Hepatic stellate cell (primary cell): ENCODE results near the gene RABIF.

Experiments used
- DNase-seq: peaks from one replicate; pipeline ENCODE4 v3.0.0; 2011; ENCODE audit warnings: low spot score

Gene RABIF

DNA sequence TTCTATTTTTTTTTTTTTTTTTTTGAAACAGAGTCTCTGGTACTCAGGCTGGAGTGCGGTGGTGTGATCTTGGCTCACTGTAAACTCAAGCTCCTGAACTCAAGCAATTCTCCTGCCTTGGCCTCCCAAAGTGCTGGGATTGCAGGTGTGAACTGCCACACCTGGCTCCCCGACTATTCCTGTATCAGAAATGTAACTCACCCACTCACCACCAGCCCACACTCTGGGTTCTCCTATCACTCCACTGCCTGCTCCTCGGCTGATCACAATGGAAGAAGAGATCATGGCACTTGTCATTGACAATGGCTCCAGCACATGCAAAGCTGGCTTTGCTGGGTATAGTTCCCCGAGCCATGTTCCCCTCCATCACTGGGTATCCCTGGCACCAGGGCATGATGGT, 15.9 kb downstream of the RABIF start:
- DNase-seq = no peak

DNA sequence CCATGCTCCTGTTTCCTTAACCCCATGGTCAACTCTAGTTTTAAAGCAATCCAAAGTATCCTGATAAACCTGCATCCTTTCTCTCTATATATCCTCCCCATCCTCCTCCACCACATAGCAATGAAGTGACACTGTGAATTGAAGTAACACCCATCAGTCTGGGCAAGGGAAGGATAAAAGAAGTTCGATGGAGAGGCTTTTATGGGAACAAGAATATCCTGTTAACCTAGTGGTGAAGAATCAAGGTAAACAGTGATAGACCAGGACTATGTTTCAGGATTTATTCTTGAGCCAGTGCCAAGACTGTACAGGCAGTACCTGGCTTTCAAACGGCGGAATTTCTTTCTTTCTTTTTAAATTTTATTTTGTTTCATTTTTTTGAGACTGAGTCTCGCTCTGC, 17.6 kb downstream of the RABIF start:
- no peak for DNase-seq

DNA sequence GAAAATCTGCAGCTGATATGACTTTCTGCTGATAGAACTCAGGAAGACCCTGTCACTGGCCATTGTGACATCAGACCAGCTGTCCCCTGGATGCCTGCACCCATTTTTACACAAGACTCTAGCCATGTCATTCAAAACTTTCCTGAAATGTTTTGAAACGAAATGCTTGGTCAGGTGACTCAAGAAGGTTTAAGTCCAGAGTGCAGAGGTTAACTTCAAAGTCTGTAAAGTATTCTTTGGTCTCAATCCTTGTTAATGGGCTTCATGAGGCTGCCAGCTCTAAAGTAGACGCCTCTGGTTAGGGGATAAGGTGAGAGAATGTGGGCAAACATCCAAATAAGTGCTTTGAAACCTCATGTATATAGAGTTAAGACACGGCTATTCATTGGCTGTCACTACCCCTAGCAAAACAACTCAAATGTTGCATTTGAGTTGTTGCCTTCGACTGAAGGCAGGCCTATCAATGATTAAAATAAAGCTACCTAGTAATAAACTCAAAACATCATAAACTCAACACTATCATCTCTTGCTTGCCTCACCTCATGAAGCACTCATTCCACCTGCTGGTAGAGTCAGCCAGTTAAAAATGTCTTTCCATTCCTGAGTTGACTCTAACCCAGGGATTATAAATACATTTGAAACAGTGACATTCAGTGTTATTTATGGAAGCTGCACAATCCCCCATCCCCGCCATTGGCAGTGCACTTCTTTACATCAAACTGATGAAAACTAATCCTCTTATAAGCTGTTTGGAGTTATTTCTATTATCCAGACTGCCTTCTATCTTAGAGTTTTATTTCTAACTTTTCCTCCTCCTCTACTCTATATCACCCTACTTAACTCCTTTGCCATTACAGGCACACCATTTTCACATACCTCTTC, 26.0 kb downstream of the RABIF start:
- no peak for DNase-seq

DNA sequence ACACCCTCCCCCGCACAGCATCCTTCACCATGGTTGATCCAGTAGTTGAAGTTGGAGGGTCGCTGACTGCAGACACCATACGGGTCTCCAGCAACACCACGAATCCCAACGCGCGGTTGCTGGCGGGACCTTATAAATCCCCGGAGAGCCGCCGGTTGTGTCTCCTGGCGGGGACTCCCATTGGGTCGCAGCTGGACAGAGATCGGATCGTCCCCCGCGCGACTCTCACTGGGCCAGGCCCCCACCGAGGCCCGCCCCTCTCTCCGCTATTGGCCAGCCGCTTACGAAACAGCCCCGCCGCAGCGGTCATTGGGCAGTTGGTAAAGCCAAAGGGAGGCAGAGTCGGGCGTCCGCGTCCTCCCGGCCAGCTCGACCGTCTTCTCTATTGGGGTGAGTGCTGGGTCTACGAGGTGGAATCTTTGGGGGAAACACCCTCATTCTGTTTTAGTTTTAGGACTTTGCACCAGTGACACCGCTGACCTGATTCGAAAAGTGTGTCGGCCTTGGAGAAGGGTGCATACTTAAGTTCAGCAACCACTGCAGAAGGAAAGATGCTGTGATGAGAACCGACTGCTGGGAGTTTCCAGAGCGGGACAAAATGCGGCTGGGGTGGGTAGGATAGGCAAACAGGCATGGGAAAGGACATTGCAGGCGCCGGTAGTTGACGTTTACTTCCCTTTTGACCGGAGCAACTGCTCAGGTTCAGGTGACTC, 27.4 kb downstream of the RABIF start:
- DNase-seq = peak; percentile 96

DNA sequence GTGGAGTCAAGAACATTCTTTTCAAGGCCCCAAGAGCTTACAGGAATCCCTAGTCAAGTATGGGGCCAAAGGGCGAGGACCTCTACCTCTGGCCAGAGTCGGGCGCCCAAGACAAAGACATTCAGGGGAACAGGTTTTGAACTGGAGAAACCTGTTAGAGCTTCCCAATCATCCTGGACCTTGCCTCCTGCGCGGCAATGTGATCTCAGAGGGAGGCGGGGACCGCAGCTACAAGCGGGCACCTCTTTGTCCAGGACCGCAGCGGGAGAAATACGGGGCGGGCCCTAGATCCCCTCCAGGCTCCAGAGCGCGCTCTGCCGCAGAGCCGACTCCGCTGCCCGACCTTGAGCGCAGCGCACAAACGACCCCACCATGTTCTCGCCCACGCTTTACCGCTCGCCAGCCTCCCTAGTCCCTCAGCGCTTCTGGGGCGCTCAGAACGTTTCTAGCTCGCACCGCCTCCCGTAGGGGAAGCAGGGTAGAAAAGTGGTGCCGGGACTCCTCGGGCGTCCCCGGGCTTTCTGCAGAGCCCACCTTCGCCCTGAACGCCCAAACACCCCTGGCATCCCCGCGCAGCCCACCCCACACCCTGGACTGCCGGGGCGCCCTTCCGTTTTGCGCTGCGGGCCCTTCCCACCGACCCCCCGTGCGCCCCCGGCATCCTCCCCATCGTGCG, 28.1 kb downstream of the RABIF start:
- DNase-seq = peak; percentile 48

DNA sequence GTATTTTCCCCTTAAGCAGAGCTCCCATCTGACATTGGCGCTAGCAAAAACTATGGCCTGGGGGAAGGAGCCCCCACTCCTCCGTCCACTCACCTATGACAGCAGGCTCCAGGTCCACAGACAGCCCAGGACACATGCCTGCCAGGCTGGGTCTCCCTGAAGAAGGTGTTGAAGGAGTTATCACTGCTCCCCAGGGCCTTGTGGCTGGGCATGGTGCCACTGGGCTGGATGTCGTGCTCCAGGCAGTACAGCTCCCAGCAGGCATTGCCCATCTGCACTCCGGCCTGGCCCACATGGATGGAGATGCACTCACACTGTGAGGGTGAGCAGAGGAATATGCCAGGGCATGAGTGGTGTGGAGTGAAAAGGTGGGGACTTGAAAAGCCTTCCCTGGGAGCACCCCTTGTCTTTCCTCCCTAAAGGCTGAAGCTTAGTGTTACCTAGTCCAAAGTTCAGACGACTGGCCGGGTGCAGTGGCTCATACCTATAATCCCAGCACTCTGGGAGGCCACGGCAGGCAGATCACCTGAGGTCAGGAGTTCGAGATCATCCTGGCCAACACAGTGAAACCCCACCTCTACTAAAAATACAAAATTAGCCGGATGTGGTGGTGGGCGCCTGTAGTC, 30.0 kb downstream of the RABIF start:
- no peak for DNase-seq

DNA sequence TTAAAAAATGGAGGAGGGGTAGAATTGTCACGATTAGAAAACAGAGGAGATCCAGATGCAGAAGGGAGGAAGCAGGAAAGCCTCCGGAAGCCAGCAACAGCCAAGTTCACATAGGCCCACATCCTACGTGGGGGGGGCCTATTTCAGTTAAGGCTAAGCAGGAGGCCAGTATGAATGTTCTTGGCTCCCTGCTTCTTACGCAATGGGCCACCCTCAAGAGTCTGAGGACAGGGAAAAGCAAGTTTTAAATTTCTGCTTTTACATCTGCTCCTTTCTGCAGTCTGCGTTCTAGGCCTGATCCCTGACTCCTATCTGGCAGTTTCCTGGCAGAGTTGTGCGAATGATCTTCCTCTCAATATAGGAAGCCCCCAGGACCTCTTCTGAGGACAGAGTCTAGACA, 30.6 kb downstream of the RABIF start:
- DNase-seq = peak; percentile 38

DNA sequence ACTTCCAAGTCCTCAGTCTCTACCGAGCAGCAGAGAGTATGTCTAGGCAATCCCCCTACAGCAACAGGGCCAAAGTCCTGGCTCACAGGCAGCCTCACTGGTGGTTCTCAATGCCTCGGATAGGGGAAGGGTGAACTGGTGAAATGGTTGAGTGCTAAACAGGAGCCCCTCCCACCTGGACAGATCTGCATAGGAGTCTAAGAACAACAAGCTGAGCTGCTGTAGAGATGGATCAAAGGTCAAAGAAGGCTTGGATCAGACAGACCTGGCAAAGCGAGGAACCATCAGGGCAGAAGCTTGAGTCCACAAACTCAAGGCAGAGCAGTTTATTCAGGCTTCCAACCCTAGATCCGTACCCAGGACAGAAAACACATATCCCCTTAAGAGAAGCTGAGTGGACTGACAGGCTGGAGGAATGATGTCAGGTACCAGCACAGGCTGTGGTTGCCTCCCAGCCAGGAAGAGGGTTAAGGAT, 31.8 kb downstream of the RABIF start:
- DNase-seq = no peak

DNA sequence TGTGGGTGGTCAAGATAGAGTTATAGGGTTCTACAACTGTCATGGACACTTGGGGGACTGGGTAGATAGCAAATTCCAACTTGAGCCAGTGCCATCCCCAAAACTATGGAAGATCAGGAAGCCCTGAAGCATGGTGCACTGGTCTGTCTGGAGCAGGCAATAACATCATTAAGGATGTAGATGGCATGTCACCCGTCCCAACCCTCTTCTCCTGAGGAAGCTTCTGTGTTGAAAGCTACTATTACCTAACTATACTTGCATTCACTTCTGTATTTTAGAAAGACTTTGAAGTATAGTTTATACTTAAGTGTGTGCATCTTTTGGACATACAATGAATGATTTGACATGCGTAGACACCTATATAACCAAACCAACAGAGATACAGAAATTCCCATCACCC, 32.9 kb downstream of the RABIF start:
- no peak for DNase-seq

DNA sequence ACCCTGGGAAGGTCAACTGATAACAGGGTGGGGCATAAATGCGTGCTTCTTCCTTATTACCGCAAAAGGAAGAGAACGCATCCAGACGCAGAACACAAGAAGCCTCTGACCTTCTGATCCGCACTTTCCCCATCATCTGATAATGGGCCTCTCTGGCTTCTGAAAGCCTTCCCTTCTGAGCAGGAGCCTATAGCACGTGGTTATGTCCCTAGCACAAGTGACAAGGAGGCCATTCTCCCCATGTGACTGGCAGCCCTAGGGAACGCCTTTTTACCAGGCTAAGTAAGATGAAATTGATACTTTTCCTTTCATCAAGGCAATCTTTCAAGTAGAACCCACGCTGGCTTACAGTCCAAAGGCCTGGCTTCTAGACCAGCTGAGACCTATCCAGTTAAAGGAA, 34.2 kb downstream of the RABIF start:
- DNase-seq = no peak

DNA sequence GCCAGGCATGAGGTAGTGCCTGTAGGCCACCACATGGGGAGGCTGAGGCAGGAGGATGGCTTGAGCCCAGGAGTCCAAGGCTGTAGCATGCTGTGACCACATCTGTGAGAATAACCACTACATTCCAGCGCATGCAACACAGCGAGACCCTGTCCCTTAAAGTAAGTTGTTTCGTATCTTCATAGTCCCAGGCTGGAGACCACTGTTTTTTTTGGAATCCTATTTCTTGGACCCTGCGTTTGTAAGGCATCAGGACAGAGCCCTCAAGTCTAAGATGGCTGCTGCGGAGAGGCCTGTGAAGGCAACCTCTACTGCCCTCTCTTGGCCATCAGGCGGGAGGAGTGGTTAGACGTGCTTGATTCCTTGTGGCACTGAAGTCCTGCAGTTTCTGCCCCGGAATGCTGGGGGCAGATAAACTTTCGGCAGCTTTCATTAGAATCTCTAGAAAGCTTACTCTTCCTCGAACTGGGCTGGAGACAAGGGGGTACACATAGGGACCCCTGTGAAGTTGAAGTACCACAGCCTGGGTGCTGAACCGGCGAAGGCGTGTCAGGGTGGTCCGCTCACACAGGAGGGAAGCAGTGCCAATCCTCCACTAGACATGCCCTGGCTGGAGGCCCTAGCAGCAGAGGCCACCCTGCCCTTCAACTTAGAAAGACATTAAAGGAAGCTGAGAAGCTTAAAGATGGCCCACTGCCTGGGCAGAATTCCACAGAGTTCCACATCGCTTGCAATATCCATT, 36.6 kb downstream of the RABIF start:
- DNase-seq = peak; percentile 47

DNA sequence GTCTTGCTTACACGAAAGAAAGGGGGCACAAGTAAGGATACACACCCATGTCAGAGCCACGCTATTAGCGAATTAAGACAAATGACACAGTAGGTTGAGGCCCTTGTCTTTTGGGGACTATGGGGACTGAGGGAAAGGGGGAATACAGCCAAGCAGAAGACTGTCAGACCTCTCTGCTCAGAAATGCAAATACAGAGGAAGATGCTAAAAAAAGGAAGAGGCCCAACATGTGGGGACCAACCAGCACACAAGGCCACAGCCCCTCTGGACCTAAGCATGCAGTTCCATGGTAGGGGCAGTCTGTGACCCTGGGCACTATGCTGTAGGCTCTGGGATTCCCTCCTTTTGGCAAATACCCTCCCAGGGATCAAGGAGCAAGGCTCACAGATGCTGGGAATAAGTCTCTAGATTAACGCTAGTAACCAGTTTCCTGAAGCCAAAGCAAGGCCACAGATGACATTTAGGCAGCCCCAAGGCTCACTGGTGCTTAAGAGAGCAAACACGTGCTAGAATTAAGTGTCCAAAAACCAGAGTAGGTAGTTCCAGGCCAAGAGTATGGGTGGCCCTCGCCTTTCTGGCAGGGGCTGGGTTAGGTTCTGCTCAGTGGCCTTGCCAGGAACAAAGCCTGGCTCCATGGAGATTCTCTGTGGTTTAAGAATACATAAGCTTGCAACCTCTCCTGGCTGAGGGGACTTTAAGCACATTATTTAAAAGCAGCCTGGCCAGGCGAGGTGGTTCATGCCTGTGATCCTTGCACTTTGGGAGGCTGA, 38.2 kb downstream of the RABIF start:
- DNase-seq = no peak

DNA sequence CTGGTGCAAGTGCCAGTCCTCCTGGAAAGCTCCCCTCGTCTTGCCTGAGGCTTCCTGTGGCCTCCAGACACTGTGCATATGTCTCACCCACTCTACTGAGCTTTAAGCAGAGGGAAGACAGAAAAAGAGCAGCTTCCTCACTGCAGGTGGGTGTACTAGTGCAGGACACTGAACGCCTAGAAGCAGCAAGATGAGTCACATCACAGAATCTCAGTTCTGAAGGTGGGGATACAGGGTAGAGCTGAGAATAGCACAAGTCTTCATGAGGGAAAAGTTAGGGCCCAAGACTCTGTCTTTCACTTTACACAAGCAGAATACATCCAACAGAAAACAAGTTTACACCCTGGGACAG, 40.8 kb downstream of the RABIF start:
- no peak for DNase-seq

DNA sequence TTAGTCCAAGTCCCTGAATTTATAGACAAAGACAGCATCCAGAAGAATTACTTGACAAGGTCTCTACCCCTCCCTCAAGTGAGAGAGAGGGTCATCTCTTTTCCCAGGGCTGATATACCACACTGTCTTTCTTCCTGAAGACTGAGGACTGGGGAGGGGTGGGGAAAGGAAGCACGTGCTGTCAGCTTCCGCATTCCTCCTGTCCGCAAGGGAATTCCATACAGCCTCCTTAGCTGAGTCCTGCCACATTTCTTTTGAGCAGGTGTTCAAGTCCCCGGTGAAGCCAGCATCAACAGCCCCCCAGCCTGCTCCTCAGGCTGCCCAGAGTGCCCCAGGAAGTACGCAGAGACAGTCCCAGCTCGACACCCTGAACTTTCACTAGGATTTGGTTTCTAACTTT, 44.0 kb downstream of the RABIF start:
- no peak for DNase-seq

DNA sequence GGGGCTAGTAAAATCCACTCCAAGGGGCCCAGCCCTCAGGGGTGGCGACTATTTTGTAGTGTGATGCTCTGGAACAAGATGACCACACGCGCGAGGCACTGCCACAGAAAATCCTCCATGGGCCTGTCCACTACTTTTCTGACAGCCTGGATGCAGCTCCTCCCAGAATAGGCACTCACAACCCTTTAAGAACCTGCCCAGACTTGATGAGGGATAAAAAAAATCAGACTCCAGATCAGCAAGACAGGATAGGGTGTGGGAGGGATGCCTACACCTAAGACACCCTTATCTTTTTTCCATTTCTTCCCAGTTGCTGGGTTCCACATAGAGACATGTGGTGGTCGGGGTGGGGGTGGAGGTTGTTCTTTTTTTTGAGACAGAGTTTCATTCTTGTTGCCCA, 44.7 kb downstream of the RABIF start:
- no peak for DNase-seq

DNA sequence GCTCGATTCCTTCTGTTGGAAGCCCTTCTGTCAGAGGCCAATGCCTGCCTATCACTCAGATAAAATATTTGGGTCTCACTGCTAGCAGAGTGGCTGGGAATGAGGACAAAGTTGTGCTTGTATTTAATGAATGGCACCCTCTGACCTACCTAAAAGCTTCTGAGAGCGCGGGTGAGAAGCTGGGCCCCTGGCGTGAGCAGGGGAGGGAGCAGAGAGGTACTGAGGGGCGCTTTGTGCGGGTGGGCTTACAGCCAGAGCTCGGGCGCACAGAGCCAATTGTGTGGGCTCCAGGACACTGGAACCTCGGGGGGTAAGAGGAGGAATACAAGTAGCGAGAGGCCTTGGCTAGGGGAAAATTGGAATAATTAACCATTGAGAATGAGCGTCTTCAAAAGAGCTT, 45.9 kb downstream of the RABIF start:
- no peak for DNase-seq

DNA sequence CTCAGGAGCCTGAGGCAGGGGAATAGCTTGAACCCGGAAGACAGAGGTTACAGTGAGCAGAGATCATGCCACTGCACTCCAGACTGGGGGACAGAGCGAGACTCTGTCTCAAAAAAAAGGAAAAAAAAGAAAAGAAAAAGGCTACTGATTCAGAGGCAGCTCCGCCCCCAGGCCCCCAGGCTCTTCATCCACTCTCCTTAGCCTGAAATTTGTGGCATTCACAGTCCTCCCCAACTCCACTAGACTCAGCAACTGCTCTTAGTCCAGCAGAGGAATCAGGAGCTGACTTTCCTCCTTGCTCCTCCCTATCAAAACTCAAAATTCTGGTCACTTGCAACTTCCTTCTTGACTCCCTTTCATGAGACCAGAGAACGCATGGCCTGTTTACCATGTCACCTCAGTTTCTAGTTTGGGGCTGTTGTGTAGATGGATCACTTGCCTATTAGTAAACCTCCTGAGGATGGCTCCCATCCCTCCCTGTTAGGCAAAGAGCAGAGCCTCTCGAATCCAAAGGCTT, 51.1 kb downstream of the RABIF start:
- no peak for DNase-seq

DNA sequence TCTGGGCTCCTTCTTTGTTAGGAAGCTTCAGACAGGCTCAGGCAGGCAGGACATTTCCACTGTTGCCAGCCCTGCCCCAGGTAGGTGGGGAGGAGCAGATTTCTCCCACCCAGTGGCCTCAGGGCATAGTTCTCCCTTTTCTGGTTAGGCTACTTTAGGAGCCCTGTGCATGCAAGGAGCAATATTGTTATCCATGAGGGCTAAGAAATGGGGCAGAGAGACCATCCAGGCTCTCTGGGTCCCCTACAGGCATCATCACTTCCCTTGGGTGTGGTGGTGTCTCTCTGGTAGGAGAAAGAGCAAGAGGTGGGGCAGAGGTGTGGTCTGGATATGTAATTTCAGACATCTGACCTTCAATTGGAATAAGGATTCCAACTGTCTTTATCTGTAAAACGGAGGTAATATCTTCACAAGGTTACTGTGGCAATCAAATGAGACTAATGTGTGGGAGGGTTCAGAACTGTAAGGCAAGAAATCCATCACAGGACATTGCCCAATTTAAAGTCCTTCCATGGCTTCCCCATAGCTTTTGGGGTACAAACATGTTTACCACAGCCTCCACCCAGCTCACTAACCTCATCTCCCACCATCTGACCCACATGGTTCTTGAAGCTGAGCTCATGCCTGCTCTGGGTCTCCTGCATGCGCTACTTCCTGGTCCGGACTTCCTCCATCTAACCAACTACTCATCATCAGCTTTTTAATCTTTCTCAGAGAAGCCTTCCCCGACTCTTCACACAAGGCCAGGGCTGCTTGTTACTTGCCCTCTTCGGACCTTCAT, 52.1 kb downstream of the RABIF start:
- DNase-seq = no peak

DNA sequence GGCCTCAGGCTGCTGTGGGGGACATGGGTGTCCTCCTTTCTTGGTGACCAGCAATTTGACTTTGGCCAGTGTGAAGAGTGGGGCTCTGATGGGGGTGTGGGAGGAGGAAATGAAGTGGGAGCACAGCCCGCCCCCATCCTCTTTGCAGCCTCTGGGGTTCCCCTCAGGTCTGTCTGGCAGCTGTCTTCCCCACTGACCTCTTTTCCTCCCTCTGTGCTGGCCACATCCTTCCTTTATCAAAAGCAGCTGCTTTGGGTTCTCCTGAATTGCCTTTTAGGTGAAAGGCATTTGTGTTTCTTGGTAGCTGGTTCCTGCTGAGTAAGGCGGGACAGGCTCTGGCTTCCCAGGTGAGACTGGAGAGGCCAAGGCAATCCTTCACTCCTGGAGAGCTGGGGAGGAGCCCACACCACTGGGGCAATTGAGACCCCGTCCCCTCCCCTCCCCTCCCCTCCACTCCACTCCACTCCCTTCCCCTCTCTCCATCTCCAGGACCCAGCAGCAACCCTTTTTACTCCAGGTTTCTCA, 53.3 kb downstream of the RABIF start:
- no peak for DNase-seq
